GM12873 (cell line): ENCODE data around the gene OR4A47.
"Not testable (repeated sequence)": the region's sequence is repeated elsewhere in the genome, so short reads cannot be mapped to it uniquely, and the experiment has no call there.

ENCODE experiments used
- CTCF ChIP-seq: IDR thresholded peaks from 2 replicates; pipeline ENCODE4 v1.5.1; 2012; ENCODE audit warnings: low read depth, mild to moderate bottlenecking, moderate library complexity, low read length, control low read depth; ENCODE audit not compliant: insufficient read depth; ENCODE audit errors: missing control alignments

OR4A47 gene, protein sequence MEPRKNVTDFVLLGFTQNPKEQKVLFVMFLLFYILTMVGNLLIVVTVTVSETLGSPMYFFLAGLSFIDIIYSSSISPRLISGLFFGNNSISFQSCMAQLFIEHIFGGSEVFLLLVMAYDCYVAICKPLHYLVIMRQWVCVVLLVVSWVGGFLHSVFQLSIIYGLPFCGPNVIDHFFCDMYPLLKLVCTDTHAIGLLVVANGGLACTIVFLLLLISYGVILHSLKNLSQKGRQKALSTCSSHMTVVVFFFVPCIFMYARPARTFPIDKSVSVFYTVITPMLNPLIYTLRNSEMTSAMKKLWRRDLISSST

DNA sequence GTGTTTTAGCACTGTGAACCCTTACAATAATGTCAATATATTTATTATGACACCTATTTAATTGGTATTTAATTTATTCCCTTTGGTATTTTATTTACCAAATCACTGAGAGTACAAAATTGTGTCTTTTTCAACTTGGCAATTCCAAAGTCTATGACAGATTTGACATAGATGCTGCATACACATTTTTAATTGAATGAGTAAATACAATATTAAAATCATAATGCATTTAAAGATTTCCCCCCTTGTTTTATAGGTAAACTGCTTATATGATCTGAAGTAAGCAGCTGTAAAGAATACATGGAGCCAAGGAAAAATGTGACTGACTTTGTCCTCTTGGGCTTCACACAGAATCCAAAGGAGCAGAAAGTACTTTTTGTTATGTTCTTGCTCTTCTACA lies at the start of gene OR4A47:
OR4A47 (plus strand) TSS at position 301 of the 400 bp plus-strand sequence; CDS start at position 301, 0 bp downstream.
- TF ChIP-seq CTCF = not testable (repeated sequence)

DNA sequence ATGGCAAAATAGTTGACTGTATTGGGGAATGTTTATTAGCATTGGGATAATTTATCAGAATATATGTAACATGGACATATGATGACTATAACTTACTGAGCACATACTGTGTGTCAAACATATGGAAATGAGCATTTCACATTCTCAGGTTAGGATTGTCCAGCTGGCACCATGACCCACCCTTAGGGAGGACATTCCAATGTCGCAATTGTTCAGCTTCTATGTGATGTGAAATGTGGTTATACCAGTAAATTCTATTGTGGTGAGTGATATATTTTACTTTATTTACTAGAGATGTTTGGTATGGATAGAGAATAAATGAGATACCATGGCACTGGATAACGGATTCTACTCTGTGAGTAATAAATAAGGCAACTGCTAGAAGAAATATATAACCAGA lies 50.4 kb downstream of the OR4A47 start:
- no peak for TF ChIP-seq CTCF
